Hepatocyte (in vitro differentiated cells): Measurements from ENCODE around the gene C21orf91. TPM values are rescaled to one million over a fixed set of nuclear protein-coding genes. Genes with fewer than 3 reads are reported as not detected.

Experiments
- DNase-seq: peaks from one replicate; pipeline ENCODE4 v3.0.0-alpha.2; 2016; ENCODE audit warnings: low spot score
- H2AFZ ChIP-seq: fragments of 200-600 bp; sonication (generic); 2 replicates; pipeline ENCODE4 v1.6.0; 2016; ENCODE audit warnings: antibody characterized with exemption, mild to moderate bottlenecking
- H3K27ac ChIP-seq: fragments of 200-600 bp; sonication (generic); 2 replicates; pipeline ENCODE4 v1.5.1; 2016; ENCODE audit warnings: mild to moderate bottlenecking
- H3K27me3 ChIP-seq: fragments of 200-600 bp; sonication (generic); 2 replicates; pipeline ENCODE4 v1.6.1; 2016
- H3K36me3 ChIP-seq: fragments of 200-600 bp; sonication (generic); replicated peaks from 2 replicates; pipeline ENCODE4 v1.5.1; 2016; ENCODE audit warnings: low read depth; ENCODE audit not compliant: insufficient read depth
- H3K4me1 ChIP-seq: fragments of 200-600 bp; sonication (generic); 2 replicates; pipeline ENCODE4 v1.5.1; 2016; ENCODE audit warnings: mild to moderate bottlenecking, moderate library complexity; ENCODE audit not compliant: insufficient read depth
- H3K4me2 ChIP-seq: fragments of 200-600 bp; sonication (generic); 2 replicates; pipeline ENCODE4 v1.6.0; 2016
- H3K4me3 ChIP-seq: fragments of 200-600 bp; sonication (generic); 2 replicates; pipeline ENCODE4 v1.5.1; 2016; ENCODE audit warnings: mild to moderate bottlenecking
- H3K79me2 ChIP-seq: fragments of 200-600 bp; sonication (generic); 2 replicates; pipeline ENCODE4 v1.6.0; 2017; ENCODE audit warnings: mild to moderate bottlenecking
- H3K9me2 ChIP-seq: fragments of 200-600 bp; sonication (generic); replicated peaks from 2 replicates; pipeline ENCODE4 v1.6.0; 2017; ENCODE audit warnings: mild to moderate bottlenecking; ENCODE audit not compliant: insufficient read depth
- H3K9me3 ChIP-seq: fragments of 200-600 bp; sonication (generic); 2 replicates; pipeline ENCODE4 v1.5.1; 2016; ENCODE audit warnings: low read depth, mild to moderate bottlenecking
- H4K20me1 ChIP-seq: fragments of 200-600 bp; sonication (generic); 2 replicates; pipeline ENCODE4 v1.6.0; 2016; ENCODE audit warnings: mild to moderate bottlenecking; ENCODE audit not compliant: insufficient read depth, poor library complexity, severe bottlenecking
- EZH2 ChIP-seq: fragments of 200-600 bp; sonication (generic); IDR thresholded peaks from 2 replicates; pipeline ENCODE4 v1.6.1; 2016; ENCODE audit warnings: antibody characterized with exemption, mild to moderate bottlenecking, borderline replicate concordance
- EZH2phosphoT487 ChIP-seq: fragments of 200-600 bp; sonication (generic); IDR thresholded peaks from one replicate; pipeline ENCODE4 v1.6.1; 2018; ENCODE audit warnings: antibody characterized with exemption, mild to moderate bottlenecking, low read depth, moderate library complexity; ENCODE audit not compliant: unreplicated experiment, severe bottlenecking
- WGBS: methylation state at CpG from one replicate; pipeline ENCODE4 v1.1.6; 2016; ENCODE audit warnings: low lambda C conversion rate; ENCODE audit errors: missing lambda C conversion rate; 5-methylcytosine and 5-hydroxymethylcytosine counted together
- polyA plus RNA-seq: library from polyadenylated mRNA; unstranded; fragments of >200 nt; fragmentation: Nextera tagmentation; extraction: Ambion mirVana; gene quantifications from 2 replicates; pipeline ENCODE4 v1.2.1, GENCODE V29; 2016
- total RNA-seq: library from RNA; depleted of rRNA; stranded (reverse); fragments of >200 nt; gene quantifications from 2 replicates; pipeline ENCODE4 v1.2.3, GENCODE V29; 2014
- TF ChIP-seq, protein P1 (sequence below): fragments of 200-600 bp; sonication (generic); IDR thresholded peaks from 2 replicates; pipeline ENCODE4 v1.5.1; 2016; ENCODE audit warnings: antibody characterized with exemption, mild to moderate bottlenecking; ENCODE audit not compliant: poor library complexity

The C21orf91 gene
- total and polyA plus RNA-seq, 2 experiments from 2014 or later: 3.9 to 11.1 TPM

- H3K4me1 ChIP-seq: peaks cover 6% of the 10 kb centered on the region
- H3K4me2 ChIP-seq: no peak overlapping the region
- H2AFZ ChIP-seq: no peak overlapping the region
- no peaks in the 10 kb centered on the region for H3K9me3 ChIP-seq
- no peak for DNase-seq
- WGBS: 89% methylated on average over 3 of the region's 3 CpGs
- no peak overlapping the region for H3K27ac ChIP-seq
- no peaks in the 10 kb centered on the region for H3K27me3 ChIP-seq
- no peak overlapping the region for H3K4me3 ChIP-seq
- peaks cover 29% of the 10 kb centered on the region for H3K79me2 ChIP-seq
- no peaks in the 10 kb centered on the region for H4K20me1 ChIP-seq
- no peaks in the 10 kb centered on the region for H3K36me3 ChIP-seq
- TF ChIP-seq, protein P1, sequence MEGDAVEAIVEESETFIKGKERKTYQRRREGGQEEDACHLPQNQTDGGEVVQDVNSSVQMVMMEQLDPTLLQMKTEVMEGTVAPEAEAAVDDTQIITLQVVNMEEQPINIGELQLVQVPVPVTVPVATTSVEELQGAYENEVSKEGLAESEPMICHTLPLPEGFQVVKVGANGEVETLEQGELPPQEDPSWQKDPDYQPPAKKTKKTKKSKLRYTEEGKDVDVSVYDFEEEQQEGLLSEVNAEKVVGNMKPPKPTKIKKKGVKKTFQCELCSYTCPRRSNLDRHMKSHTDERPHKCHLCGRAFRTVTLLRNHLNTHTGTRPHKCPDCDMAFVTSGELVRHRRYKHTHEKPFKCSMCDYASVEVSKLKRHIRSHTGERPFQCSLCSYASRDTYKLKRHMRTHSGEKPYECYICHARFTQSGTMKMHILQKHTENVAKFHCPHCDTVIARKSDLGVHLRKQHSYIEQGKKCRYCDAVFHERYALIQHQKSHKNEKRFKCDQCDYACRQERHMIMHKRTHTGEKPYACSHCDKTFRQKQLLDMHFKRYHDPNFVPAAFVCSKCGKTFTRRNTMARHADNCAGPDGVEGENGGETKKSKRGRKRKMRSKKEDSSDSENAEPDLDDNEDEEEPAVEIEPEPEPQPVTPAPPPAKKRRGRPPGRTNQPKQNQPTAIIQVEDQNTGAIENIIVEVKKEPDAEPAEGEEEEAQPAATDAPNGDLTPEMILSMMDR: no peak
- TF ChIP-seq EZH2phosphoT487 (no peak), EZH2 (no peak)
- H3K9me2 ChIP-seq: no peaks in the 10 kb centered on the region
These were observed 2.0 kb upstream of the C21orf91 start for GRCh38 chr21:17821121-17821520.

- Histone ChIP-seq H3K9me2 (no peaks in the 10 kb centered on the region), H3K4me3 (peak overlapping the region; percentile 94), H3K9me3 (no peaks in the 10 kb centered on the region), H2AFZ (peak overlapping the region; percentile 67), H3K27ac (peak overlapping the region; percentile 98), H4K20me1 (no peaks in the 10 kb centered on the region), H3K36me3 (peaks cover 4% of the 10 kb centered on the region), H3K27me3 (no peaks in the 10 kb centered on the region), H3K79me2 (peaks cover 41% of the 10 kb centered on the region), H3K4me2 (peak overlapping the region; percentile 81), H3K4me1 (peaks cover 6% of the 10 kb centered on the region)
- WGBS: 6% methylated on average over 6 of the region's 6 CpGs
- no peak for TF ChIP-seq EZH2
- TF ChIP-seq, protein P1: no peak
- no peak for TF ChIP-seq EZH2phosphoT487
- DNase-seq: no peak
These were observed 697 bp upstream of the C21orf91 start for GRCh38 chr21:17819877-17820229.

DNA sequence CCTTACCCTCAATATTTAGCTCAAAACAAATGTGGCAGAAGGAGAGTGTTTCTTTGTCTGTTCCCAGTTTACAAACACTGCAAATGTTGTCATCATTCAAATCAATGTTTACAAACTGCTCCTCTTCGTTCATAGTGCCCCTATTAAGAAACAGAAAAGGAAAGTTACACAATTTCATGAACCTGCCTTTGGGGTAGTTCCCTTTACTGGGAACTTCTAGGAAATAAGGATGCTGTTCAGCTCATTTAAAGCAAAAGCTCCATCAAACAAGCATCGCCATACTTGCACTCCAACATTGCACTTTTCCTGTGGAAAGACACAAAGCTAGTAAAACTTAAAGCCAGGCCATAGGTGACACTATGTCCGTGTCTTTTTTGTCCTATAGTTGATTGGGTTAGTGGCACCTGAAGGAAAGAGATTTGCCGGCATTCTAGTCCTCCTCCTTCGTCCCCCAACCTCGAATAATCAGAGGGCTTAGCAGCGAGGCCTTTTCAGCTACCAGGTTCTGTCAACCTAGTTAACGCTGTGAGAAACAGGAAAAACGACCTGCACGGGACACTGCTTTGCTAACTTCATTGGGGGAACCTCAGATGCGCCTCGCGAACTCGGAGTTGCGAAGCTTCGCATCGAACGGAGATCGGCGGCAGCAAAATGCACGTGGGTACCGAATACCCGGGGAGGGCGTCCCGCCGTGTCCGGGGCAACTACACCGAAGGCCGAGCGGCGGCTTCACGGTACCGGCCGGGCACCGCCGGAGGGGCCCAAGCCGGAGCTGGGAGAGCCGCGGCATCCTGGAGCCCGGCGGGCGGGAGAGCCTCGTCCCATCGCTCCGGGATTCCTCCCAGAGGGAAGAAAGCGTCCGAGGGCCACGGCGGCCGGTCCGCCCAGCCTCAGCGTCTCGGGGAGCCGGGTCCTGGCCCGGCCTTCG lies 706 bp downstream of the C21orf91 start:
- peak overlapping the region; percentile 67 for H2AFZ ChIP-seq
- 2% methylated on average over 51 of the region's 56 CpGs for WGBS
- DNase-seq: peak; percentile 62
- no peaks in the 10 kb centered on the region for H3K9me2 ChIP-seq
- peaks cover 6% of the 10 kb centered on the region for H3K4me1 ChIP-seq
- no peaks in the 10 kb centered on the region for H4K20me1 ChIP-seq
- H3K4me3 ChIP-seq: peak overlapping the region; percentile 94
- TF ChIP-seq EZH2phosphoT487 (no peak), EZH2 (no peak)
- TF ChIP-seq, protein P1: no peak
- no peaks in the 10 kb centered on the region for H3K27me3 ChIP-seq
- no peaks in the 10 kb centered on the region for H3K9me3 ChIP-seq
- H3K4me2 ChIP-seq: peak overlapping the region; percentile 81
- peaks cover 6% of the 10 kb centered on the region for H3K36me3 ChIP-seq
- H3K79me2 ChIP-seq: peaks cover 50% of the 10 kb centered on the region
- peak overlapping the region; percentile 98 for H3K27ac ChIP-seq
